GM23248 (cell line): ENCODE results near the gene EP400. TPM values are rescaled to one million over a fixed set of nuclear protein-coding genes. Genes with fewer than 3 reads are reported as not detected.

Experiments used
- DNase-seq: peaks from one replicate; pipeline ENCODE4 v3.0.0-alpha.2; 2015
- H2AFZ ChIP-seq: fragments of 200-600 bp; sonication (generic); 2 replicates; pipeline ENCODE4 v1.6.1; 2016; ENCODE audit warnings: antibody characterized with exemption
- H3F3A ChIP-seq: fragments of 200-600 bp; sonication (generic); 2 replicates; pipeline ENCODE4 v1.6.1; 2016; ENCODE audit warnings: mild to moderate bottlenecking, antibody characterized with exemption, mixed run types; ENCODE audit not compliant: insufficient read depth
- H3K27ac ChIP-seq: fragments of 200-600 bp; sonication (generic); 2 replicates; pipeline ENCODE4 v1.5.1; 2016; ENCODE audit warnings: mild to moderate bottlenecking
- H3K27me3 ChIP-seq: fragments of 200-600 bp; sonication (generic); replicated peaks from 2 replicates; pipeline ENCODE4 v1.6.1; 2016; ENCODE audit warnings: mild to moderate bottlenecking; ENCODE audit not compliant: insufficient read depth
- H3K36me3 ChIP-seq: fragments of 200-600 bp; sonication (generic); 2 replicates; pipeline ENCODE4 v1.6.1; 2016; ENCODE audit warnings: low read depth, mild to moderate bottlenecking
- H3K4me1 ChIP-seq: fragments of 200-600 bp; sonication (generic); 2 replicates; pipeline ENCODE4 v1.6.1; 2016; ENCODE audit warnings: mild to moderate bottlenecking; ENCODE audit not compliant: insufficient read depth
- H3K4me2 ChIP-seq: fragments of 200-600 bp; sonication (generic); one replicate; pipeline ENCODE4 v1.6.1; 2016; ENCODE audit warnings: mild to moderate bottlenecking; ENCODE audit not compliant: unreplicated experiment
- H3K4me3 ChIP-seq: fragments of 200-600 bp; sonication (generic); 2 replicates; pipeline ENCODE4 v1.5.1; 2016; ENCODE audit warnings: mild to moderate bottlenecking
- H3K79me2 ChIP-seq: fragments of 200-600 bp; sonication (generic); 2 replicates; pipeline ENCODE4 v1.6.1; 2016; ENCODE audit warnings: mild to moderate bottlenecking; ENCODE audit not compliant: insufficient read depth
- H3K9ac ChIP-seq: fragments of 200-600 bp; sonication (generic); 2 replicates; pipeline ENCODE4 v1.6.1; 2016; ENCODE audit warnings: mild to moderate bottlenecking
- H3K9me2 ChIP-seq: fragments of 200-600 bp; sonication (generic); 2 replicates; pipeline ENCODE4 v1.6.1; 2016; ENCODE audit warnings: mixed run types, mild to moderate bottlenecking, moderate library complexity; ENCODE audit not compliant: insufficient read depth
- H3K9me3 ChIP-seq: fragments of 200-600 bp; sonication (generic); one replicate; pipeline ENCODE4 v1.6.1; 2017; ENCODE audit warnings: low read depth
- H4K20me1 ChIP-seq: fragments of 200-600 bp; sonication (generic); 2 replicates; pipeline ENCODE4 v1.6.0; 2016; ENCODE audit not compliant: insufficient read depth
- EZH2 ChIP-seq: fragments of 200-600 bp; sonication (generic); IDR thresholded peaks from 2 replicates; pipeline ENCODE4 v1.6.1; 2018; ENCODE audit warnings: antibody characterized with exemption, mild to moderate bottlenecking; ENCODE audit not compliant: insufficient read depth, poor library complexity, severe bottlenecking
- EZH2phosphoT487 ChIP-seq: fragments of 200-600 bp; sonication (generic); IDR thresholded peaks from 2 replicates; pipeline ENCODE4 v1.6.1; 2018; ENCODE audit warnings: antibody characterized with exemption, moderate library complexity, mild to moderate bottlenecking, low read depth; ENCODE audit not compliant: insufficient read depth
- WGBS, 2 experiments: methylation state at CpG; one replicate each; pipeline ENCODE4 v1.1.6; 2015 to 2017; ENCODE audit warnings: low lambda C conversion rate in 2 of 2, low coverage in 1 of 2; ENCODE audit errors: missing lambda C conversion rate in 2 of 2; 5-methylcytosine and 5-hydroxymethylcytosine counted together
- in situ Hi-C: fragments of 300-500 bp; cut with MboI; formaldehyde crosslinking; loops from 2 replicates; pipeline ENCODE4 v1.15.0; 2020
- polyA plus RNA-seq: library from polyadenylated mRNA; unstranded; fragments of >200 nt; fragmentation: Nextera tagmentation; extraction: Ambion mirVana; gene quantifications from 2 replicates; pipeline ENCODE4 v1.2.1, GENCODE V29; 2016
- total RNA-seq: library from RNA; depleted of rRNA; stranded (reverse); fragments of >200 nt; shearing (Covaris generic); gene quantifications from 2 replicates; pipeline ENCODE4 v1.2.3, GENCODE V29; 2014

The EP400 gene
- total and polyA plus RNA-seq, 2 experiments from 2014 or later: 8.6 to 9.4 TPM

- H3K36me3 ChIP-seq: peaks cover 6% of the 10 kb centered on the region; the same call in 1 of the 2 replicates
- 93 to 95% methylated on average over 13 to 21 of the region's 21 CpGs for WGBS, 2 experiments
- peaks cover 8% of the 10 kb centered on the region; the same call in 1 of the 2 replicates for H3K4me1 ChIP-seq
- H4K20me1 ChIP-seq: no peaks in the 10 kb centered on the region
- no peak overlapping the region for H2AFZ ChIP-seq
- H3K9me2 ChIP-seq: no peaks in the 10 kb centered on the region
- H3K79me2 ChIP-seq: 0 out of 2 replicates have a peak, but pooled peaks cover 5% of the 10 kb centered on the region
- in situ Hi-C loops: no loop called here
- H3K4me2 ChIP-seq: no peak overlapping the region
- no peaks in the 10 kb centered on the region for H3K27me3 ChIP-seq
- H3K9ac ChIP-seq: no peak overlapping the region
- DNase-seq: no peak
- H3F3A ChIP-seq: no peaks in the 10 kb centered on the region
- no peak for TF ChIP-seq EZH2phosphoT487
- no peak for TF ChIP-seq EZH2
- H3K27ac ChIP-seq: no peak overlapping the region
- no peaks in the 10 kb centered on the region for H3K9me3 ChIP-seq
- H3K4me3 ChIP-seq: no peak overlapping the region
Observed at GRCh38 chr12:131915823-131916222, 33.9 kb upstream of the EP400 start.

GRCh38 chr12:131916306-131917138, 33.2 kb upstream of the EP400 start:
- 90% methylated on average over 25 to 36 of the region's 36 CpGs for WGBS, 2 experiments
- TF ChIP-seq EZH2 (no peak), EZH2phosphoT487 (no peak)
- H3K36me3 ChIP-seq: peaks cover 6% of the 10 kb centered on the region; the same call in 1 of the 2 replicates
- in situ Hi-C loops: no loop called here
- H3K4me2 ChIP-seq: no peak overlapping the region
- H3K4me3 ChIP-seq: no peak overlapping the region
- H3K9ac ChIP-seq: no peak overlapping the region
- peaks cover 8% of the 10 kb centered on the region; the same call in 1 of the 2 replicates for H3K4me1 ChIP-seq
- no peaks in the 10 kb centered on the region for H3K9me2 ChIP-seq
- no peak overlapping the region for H3K27ac ChIP-seq
- no peak overlapping the region for H2AFZ ChIP-seq
- no peaks in the 10 kb centered on the region for H3K9me3 ChIP-seq
- DNase-seq: no peak
- H4K20me1 ChIP-seq: no peaks in the 10 kb centered on the region
- H3K27me3 ChIP-seq: no peaks in the 10 kb centered on the region
- H3K79me2 ChIP-seq: 0 out of 2 replicates have a peak, but pooled peaks cover 5% of the 10 kb centered on the region
- H3F3A ChIP-seq: no peaks in the 10 kb centered on the region

- in situ Hi-C loops: no loop called here
- Histone ChIP-seq H3K4me3 (no peak overlapping the region), H2AFZ (no peak overlapping the region), H3K79me2 (0 out of 2 replicates have a peak, but pooled peaks cover 5% of the 10 kb centered on the region), H3K9me2 (no peaks in the 10 kb centered on the region), H3K36me3 (peaks cover 6% of the 10 kb centered on the region; the same call in 1 of the 2 replicates), H4K20me1 (no peaks in the 10 kb centered on the region), H3K27ac (no peak overlapping the region), H3K4me2 (no peak overlapping the region), H3K9ac (no peak overlapping the region), H3F3A (no peaks in the 10 kb centered on the region), H3K9me3 (no peaks in the 10 kb centered on the region), H3K27me3 (no peaks in the 10 kb centered on the region), H3K4me1 (peaks cover 7% of the 10 kb centered on the region; the same call in 1 of the 2 replicates)
- no peak for TF ChIP-seq EZH2phosphoT487
- no peak for TF ChIP-seq EZH2
- WGBS, 2 experiments: 76 to 78% methylated on average over 6 to 28 of the region's 31 CpGs
- no peak for DNase-seq
Observed at GRCh38 chr12:131917139-131917710, 32.5 kb upstream of the EP400 start.

- H3K4me2 ChIP-seq: no peak overlapping the region
- H4K20me1 ChIP-seq: no peaks in the 10 kb centered on the region
- peaks cover 6% of the 10 kb centered on the region; the same call in 1 of the 2 replicates for H3K36me3 ChIP-seq
- 96 to 97% methylated on average over 16 to 18 of the region's 18 CpGs for whole genome bisulfite sequencing, 2 experiments
- no peaks in the 10 kb centered on the region for H3K9me3 ChIP-seq
- H3K9ac ChIP-seq: no peak overlapping the region
- in situ Hi-C loops: no loop called here
- no peaks in the 10 kb centered on the region for H3K9me2 ChIP-seq
- no peaks in the 10 kb centered on the region for H3K27me3 ChIP-seq
- H3F3A ChIP-seq: no peaks in the 10 kb centered on the region
- peaks cover under 1% of the 10 kb centered on the region; the same call in 1 of the 2 replicates for H3K4me1 ChIP-seq
- no peak for TF ChIP-seq EZH2phosphoT487
- TF ChIP-seq EZH2: no peak
- no peak overlapping the region for H3K27ac ChIP-seq
- H2AFZ ChIP-seq: no peak overlapping the region
- 0 out of 2 replicates have a peak, but pooled peaks cover 4% of the 10 kb centered on the region for H3K79me2 ChIP-seq
- H3K4me3 ChIP-seq: no peak overlapping the region
- no peak for DNase-seq
Observed at GRCh38 chr12:131917711-131918306, 31.9 kb upstream of the EP400 start.
